GM21825 (cell line): Measurements from ENCODE around the gene AP2A2.

Experiments
- ATAC-seq: cut with Tn5 transposase; IDR thresholded peaks from one replicate; pipeline ENCODE4 v1.9.1; 2021; ENCODE audit warnings: mild to moderate bottlenecking, moderate library complexity; ENCODE audit not compliant: unreplicated experiment

The AP2A2 gene

DNA sequence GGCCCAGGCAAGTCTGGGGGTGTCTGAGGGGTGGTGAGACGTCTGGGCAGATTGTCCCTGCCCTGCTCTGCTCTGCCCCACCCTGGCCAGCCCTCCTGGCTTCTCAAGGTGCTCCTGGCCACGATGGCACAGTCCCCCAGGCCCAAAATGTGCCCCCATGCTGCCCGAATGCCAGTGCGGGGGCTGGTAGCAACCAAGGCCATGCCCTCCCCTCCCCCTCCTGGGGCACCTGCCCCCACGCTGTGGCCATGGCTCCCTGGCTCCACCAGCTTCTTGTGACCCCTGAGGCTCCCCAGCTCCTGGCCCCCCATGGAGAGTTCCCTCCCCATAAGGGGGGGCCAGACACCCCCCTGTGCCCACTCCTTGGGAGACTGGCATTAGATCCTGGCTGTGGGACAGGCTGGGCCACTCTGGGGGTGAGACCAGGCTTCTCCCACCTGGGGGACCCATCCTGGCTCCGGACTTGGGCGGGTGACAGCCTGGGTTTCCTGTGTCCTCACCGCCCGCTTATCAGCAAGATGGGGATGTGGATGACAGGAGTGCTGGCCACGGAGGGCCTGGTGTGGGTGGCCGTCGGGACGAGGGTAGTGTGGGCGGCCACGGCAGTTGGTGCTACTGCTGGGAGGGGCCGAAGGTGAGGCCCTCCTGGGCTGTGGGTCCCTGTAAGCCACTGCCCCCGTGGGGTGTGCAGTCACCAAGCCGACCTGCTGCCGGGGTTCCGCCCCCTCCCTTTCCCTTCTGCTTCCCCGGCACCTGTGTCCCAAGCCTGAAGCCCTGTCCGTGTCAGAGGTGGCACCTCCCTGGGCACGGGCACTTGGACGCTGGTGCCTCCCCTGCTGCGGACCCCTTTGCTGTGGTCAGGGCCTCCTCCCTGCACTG is 126.7 kb downstream of the AP2A2 start:
- ATAC-seq: no peak

DNA sequence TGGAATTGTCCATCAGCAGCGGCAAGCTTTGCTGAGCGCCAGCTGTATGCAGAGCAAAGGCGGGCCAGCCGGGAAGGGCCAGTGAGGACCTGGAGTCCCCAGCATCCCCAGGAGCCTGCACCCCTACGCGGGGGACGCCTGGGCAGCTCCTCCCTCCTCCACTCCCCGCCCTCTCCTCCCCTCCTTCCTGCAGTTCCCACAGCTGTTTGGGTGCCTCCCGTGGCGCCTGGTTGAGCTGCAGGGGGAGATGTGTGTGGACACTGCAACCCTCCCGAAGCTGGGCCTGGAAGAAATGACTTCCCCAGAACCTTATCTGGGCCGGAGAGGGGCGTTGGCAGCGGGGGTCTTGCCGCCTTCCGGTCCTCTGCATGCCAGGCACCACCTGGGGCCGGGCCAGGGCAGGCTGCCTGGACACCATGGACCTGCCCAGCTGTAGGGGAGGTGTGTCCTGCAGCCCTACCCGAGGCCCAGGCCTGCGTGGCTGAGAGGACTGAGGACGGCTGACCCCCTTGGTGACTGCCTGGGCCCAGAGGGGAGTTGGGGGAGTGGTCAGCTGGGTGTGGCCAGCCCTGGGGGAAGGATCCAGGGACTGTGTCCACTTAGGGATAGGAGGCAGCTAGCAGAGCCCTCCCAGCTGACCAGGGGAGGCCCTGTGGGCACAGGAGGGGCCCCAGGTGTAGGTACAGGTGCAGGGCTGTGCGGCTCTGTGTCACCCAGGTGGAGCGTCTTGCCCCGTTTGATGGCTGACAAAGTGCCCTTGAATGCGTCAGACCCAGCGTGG is 127.6 kb downstream of the AP2A2 start:
- no peak for ATAC-seq

DNA sequence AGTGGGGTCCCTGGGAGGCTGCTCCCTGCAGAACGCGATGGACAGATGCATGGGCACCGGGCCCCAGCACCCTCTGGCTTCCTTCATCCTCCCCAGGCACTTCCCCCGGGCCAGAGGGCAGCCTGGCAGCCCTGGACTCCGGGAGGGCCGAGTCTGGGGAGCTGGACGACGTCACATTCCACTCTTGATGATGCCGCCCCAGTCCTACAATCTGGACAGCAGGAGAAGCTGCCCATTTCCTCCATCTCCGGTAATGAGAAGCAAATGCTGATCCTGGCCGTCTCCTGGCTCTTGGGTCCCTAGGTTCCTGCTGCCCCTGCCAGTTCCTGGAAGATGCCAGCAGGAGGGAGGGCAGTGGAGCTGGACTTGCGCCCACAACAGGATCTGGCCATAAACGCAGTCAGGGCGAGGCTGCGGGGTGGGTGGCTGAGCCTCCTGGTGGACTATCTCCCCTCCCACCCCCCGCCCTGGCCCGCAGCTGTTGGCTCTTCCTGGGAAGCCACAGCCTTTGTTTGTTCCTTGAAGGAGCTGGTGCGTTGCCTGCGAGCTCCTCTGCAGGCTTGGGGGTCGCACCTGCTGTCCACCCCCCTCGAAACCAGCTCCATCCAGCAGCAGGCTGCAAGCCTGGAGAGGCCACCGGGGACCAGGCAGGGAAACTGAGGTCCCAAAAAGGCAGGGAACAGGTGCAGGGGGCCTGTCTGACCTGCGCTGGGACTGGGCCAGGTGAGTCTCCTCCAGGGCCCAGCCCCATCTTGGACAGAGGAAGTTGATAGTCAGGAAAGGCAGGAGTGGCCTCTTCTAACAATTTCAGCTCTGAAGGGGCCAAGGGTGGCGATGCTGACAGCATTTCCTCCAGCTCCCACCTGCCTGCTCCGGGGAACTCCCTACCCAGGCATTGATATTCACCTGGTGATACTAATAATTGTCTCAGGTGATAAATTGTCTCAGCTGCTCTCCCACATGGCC is 128.8 kb downstream of the AP2A2 start:
- ATAC-seq: no peak

DNA sequence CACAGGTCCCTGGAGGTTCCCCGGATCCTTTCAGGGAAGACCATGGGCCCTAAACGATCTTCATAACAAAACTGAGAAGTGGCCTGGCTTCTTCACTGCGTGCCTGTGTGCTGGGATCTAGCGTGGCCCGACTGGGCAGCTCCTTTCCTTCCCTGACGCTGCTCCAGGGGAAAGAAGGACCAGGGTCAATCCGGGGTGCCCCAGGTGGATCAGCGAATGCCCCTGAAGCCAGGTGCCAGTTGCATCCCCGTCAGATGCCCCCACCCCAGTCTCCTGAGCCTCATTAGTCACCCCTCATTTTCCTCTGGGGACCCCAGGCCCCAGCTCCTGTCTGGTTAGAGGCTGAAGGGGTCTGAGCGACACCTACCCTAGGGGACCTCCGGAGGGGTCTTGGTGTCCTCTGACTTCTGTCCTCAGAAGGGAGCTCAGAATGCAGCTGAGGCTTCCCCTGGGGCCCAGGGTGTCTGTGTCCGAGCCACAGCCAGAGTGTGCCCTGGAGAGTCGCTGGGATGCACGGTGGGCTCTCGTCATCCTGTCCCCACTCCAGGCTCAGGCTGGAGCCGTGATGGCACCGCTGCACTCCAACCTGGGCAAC is 129.5 kb downstream of the AP2A2 start:
- no peak for ATAC-seq

DNA sequence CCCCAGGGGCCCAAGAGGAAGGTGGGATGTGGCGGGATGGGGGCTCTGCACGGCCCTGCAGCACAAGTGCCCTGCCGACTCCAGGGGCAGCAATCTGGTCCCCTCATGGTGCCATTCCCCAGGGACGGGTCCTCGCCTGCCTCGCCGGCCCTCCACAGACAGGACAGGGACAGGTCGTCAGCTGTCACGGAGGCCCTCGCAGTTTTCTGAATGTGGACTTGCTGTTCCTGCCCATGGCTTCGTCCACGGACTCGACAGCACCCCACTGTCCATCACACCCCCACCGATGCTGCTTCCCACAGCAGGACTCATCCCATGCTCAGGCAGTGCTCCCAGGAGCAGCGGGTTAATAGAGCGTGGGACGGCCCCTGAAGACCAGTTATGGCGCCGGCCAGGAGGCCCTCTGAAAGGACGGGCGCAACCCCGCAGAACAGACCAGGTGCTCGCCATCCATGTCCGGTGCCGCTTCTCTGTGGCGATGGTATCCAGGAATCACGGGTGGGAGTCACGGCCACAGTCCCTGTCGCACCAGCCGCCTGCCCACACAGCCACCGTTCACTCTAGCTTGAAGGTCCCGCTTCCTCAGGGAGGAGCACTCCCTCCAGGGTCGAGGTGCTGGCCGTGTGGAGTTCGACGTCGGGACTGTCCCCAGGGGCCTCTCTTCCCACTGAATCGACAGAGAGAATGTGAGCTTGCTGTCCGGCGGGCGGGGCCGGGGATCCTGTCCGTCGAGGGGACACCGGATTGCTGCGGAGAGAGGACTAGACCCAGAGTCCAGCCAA is 130.5 kb downstream of the AP2A2 start:
- no peak for ATAC-seq

DNA sequence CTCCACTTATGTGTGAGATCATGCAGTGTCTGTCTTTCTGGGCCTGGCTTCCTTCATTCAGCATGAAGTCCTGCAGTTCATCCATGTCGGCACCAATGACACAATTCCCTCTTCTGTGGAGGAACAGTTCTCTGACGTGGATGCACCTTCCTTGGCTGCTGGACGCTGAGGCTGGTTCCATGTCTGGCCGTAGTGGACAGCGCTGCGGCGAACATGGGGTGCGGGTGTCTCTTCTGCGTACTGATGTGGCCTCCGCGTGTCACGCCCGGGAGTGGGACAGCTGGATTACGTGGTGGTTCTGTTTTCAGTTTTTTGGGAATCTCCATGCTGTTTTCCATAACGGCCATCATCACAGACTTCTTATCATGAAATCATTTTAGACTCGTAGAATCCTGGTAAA is 132.1 kb downstream of the AP2A2 start:
- ATAC-seq: no peak

DNA sequence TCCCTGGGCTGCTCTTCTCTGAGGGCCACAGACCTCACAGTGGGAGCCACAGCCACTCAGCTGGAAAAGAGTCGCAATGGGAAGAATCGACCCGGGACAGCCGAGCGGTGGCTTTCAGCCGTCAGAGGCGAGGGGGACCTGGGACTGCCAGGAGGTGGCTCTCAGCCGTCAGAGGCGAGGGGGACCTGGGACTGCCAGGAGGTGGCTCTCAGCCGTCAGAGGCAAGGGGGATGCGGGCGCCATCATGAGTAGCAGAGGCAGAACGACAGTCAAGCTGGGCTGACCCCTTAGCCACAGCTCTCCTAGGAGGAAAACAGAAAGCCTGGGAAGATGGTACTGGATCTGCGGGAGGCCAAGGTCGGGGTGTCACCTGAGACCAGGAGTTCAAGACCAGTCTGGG is 134.1 kb downstream of the AP2A2 start:
- ATAC-seq: no peak

DNA sequence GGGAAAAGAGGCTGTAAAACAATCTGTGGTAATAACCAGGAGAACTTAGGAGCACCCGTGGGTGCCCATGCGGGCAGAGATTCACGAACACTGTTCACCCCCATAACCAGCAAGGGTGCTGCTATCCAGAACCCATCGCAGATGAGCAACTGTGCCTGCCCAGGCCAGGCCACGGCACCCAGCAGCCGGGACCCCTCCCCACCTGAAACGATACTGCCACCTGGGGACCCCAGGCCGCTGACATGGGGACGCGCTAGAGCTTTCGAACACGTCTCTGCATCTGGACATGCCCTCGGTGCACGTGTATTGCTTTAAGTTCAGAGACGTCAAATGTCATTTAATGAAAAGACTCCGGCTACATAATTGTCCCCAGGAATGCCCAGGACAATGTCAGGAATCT is 134.7 kb downstream of the AP2A2 start:
- no peak for ATAC-seq

DNA sequence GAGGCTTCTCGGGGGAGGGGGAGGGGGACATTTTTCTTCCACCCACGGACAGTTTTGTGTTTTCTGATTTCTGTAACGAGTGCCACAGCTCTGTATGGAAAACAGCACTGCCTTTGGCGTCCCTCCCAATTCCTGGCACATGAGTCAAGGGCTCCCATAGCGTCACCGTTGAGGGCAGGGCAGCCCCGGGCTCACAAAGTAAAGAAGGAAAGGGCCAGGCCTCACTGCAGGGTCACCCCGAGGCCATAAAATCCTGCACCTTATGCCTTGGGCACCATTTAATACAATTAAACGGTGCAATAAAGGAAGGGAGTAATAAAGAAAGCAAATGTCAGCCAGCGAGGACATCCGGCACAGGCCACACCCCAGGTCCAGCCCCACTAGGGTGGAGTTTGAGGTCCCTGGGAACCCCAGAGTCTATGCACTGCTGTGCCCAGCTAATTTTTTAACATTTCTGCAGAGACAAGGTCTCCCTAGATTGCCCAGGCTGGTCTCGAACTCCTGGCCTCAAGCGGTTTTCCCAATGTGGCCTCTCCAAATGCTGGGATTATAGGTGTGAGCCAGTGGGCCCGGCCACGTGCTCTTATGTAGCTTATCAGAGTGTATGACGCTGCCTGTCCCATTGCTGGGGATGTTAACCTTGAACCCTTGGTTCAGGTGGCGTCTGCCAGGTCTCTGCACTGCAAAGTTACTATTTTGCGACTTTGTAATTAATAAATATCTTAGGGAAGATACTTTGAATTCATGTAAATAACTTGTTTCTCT is 135.4 kb downstream of the AP2A2 start:
- no peak for ATAC-seq
